HG03575 (cell line): ENCODE results near the gene CXCR5.

Source experiments
- ATAC-seq: cut with Tn5 transposase; IDR thresholded peaks from one replicate; pipeline ENCODE4 v1.9.1; 2021; ENCODE audit not compliant: unreplicated experiment, insufficient number of reproducible peaks, low FRiP score; ENCODE audit errors: extremely low read depth

The CXCR5 gene

GRCh38 chr11:118939953-118940598 lies 56.4 kb downstream of the CXCR5 start:
- no peak for ATAC-seq

DNA sequence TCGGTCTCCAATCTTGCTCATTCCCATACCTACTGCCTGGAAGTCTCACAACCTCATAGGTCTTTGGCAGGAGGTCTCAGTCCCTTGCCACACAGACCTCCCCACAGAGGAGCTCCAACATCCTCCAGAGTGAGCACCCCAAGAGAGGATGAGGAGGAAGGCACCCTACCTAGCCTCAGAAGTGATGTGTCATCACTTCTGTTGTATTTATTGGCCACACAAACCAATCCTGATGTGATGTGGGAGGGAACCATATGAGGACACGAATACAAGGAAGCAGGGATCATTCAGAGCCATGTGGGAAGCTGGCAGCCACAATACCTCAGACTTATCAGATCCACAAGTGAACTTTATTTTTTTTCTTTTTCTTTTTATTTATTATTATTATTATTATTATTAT lies 63.4 kb downstream of the CXCR5 start:
- no peak for ATAC-seq
